Stimulated activated CD8-positive, alpha-beta memory T cell treated with anti-CD3 and anti-CD28 coated beads, Interleukin-4, amount 100 ng/mL, for 4 hours (primary cell): ENCODE measurements around the gene CDH4.

Experiments used
- DNase-seq, 2 donors: peaks; one replicate each; pipeline ENCODE4 v3.0.0-alpha.2; 2020; ENCODE audit warnings: low read depth in 2 of 2, low spot score in 1 of 2

Gene CDH4

GRCh38 chr20:61482901-61483300, 230.8 kb downstream of the CDH4 start:
- DNase-seq: no peak

GRCh38 chr20:61483336-61484067, 231.4 kb downstream of the CDH4 start:
- no peak for DNase-seq

GRCh38 chr20:61486198-61486597, 234.1 kb downstream of the CDH4 start:
- DNase-seq: no peak

DNA sequence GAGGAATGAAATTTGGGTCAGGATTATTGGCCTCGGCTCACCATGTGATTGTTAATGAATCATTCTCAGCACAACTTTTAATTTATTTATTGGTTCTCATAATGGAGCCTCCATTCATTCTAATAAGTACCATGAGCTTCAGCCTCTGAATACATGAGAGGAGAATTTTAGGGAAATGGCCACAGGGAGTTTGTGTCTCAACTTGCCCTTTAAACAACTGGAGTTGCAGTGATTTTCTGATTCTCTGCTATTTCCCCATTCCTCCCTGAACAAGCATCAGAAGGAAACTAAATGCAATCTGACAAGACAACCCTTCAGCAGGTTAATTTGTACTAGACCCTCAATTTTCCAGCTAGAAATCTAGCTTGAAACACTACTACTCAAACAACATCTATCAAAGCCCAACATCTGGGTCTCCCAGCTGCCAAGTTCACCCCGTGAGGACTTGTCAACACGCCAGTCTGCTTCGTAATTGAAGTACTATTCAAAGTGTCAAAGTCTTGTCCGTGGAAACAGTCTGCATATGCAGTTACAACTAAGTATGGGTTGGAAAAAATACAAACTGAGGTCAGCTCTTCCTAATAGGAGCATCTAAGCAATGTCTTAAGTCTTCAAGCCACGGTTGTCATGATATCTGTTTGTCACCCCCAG, 235.4 kb downstream of the CDH4 start:
- no peak for DNase-seq

GRCh38 chr20:61487997-61488371, 235.9 kb downstream of the CDH4 start:
- no peak for DNase-seq

DNA sequence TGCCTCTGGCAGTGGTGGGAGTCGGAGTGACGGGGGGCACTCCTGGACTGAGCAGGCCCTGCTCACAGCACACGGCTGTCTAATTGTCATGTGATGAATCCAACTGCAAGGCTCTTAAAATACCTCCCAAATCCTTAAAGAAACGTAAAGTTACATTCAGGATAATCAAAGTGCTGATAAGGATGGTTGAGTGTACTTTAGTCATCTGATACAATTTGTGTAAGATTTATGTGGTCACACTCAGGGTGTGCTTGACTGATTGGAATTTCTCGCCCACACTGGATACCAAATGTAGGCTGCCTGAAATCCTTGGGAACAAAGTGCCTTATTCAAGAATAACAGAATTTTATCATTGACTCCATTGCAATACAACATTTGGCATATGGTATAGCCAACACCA, 238.7 kb downstream of the CDH4 start:
- no peak for DNase-seq

GRCh38 chr20:61492065-61492464, 240.0 kb downstream of the CDH4 start:
- DNase-seq: no peak

DNA sequence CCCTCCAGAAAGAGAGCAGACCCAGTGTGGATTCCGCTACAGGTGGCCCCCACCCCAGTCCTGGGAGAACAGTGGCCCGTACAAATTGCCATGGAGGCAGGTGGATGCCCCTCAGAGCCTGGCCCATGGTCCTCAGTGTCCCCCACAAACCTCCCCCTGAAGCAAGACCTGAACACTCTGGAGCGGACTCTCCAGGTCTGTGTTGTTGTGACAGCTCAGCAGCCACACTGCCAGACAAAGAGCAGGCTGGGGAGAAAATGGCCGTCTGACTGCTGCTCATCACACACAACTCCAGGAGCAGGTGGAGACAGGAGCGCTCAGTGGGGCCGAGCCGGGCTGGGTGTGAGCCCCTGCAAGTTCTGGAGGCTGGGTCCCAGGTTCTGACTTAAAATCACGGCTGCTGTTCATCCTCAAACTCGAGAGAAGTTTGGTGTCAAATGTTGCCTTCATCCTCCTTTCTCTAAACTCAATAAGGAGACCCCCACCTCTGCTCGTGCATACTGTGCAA, 241.8 kb downstream of the CDH4 start:
- no peak for DNase-seq

DNA sequence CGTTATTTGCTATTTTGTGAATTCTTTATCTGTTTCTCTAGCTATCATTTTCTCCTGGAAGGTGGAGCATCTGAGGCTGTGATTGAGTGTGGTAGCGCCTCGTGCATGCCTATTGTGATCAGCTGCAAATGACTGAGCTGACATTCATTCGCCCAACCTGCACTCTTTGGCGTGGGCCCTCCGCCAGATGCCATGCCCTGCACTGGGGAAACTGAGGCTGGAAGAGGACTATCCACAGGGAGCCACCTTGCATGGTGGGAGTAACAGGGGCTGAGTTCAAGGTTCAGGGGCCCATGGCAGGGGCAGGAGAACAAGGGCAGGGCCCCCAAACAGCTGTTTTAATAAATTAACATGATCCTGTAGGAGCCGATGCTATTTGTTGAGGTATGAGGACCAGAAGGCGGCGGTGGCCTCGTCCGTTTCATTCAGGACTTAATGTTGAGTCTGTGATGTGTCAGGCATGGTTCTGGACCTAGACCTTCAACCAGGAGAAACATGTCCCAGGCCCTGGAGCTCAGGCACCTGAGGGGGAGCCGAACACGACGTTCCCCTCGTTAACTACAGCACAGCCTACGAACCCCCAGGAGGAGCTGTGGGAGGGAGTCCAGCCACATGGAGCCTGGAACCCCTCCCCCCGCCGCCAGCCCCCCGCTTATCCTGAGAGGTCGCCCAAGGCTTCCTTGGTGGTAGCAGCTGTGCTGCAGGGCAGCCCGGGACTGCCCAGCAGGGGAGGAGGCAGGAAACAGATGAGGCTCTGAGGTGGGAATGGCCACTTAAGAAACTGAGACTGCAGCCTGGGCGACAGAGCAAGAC, 242.9 kb downstream of the CDH4 start:
- DNase-seq: no peak

DNA sequence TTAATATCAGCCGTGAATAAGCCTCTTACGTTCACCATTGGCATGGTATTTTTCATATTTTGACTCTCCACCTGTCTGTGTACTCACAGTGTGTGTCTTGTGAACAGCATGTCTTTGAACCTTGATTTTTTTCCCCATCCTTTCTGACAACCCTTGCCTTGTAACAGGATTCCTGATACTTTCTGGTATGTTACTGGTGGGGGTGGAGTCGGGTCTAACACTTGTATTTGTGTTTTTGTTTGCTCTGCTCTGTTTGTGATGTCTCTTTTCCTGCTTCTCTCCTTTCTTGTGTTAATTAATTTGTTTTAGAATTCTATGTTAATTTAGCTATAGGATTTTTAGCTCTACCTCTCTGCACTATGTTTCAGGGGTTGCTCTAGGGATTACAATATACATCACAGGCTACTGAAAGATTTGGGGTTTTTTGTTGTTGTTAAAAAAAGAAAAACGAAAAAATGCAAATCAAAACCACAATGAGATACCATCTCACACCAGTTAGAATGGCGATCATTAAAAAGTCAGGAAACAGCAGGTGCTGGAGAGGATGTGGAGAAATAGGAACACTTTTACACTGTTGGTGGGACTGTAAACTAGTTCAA, 245.1 kb downstream of the CDH4 start:
- no peak for DNase-seq

GRCh38 chr20:61499859-61500554, 247.9 kb downstream of the CDH4 start:
- DNase-seq: no peak

DNA sequence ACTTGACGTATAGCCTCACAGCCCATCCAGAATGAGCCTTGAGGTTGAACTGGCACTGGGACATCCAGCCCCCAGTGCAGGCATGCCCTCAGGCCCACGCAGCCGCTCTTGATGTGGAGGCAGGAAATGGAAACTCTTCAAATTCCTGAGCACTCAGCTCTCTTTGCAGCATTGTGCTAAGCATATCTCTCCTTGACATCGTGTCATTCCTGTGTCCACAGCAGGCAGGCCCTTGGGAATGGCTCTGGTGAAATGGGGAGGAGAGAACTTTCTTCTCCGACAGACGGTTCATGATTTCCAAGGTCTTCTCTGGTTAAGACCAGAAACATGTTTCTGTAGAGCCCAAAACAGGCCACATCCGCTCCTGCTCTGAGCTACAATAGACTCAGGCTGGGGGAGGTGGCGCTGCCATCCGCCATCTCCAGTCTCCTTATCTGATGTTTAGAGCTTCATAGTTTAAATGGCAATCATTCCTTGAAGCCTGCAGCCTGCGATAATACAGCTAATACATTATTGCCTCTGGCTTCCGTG, 248.8 kb downstream of the CDH4 start:
- no peak for DNase-seq

DNA sequence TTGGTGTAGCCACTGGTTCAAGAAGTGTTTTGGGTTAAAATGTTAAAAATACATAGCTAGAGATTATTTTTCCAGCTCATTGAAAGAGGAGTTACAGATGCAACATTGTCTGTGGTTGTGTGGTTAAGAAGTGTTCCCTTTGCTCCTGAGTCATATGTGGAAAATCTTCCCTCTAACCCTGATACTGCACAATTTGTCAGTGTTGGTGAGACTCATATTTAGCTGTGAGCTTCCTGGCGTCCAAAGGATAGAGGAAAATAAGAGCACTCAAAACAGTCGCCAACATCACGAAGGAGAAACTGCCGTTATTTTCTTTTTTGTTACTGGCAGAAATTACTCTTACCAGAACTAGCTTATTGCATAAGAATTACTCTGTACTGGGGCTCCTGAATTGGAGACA, 250.4 kb downstream of the CDH4 start:
- DNase-seq: no peak

DNA sequence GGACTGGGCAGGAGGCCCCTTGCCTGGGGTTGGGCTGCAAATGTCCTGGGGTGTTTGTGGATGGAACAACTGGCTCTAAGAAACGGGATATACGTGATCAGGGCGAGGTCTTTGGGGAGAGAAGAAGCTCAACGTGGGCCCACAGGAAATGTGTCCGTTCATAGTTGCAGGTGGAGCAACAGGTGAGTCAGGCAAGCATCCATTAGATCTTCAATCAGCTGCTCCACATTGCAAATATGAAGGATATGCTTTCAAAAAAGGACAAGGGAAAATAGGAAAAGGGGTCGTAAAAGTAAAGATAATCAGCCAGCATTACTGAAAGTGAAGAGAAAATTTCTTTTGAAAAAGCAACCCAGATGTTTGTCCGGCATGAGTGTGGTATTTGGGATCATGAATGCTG, 251.0 kb downstream of the CDH4 start:
- no peak for DNase-seq

GRCh38 chr20:61505508-61505907, 253.4 kb downstream of the CDH4 start:
- DNase-seq: no peak

- DNase-seq: no peak
These were observed 255.7 kb downstream of the CDH4 start for GRCh38 chr20:61507778-61508177.

DNA sequence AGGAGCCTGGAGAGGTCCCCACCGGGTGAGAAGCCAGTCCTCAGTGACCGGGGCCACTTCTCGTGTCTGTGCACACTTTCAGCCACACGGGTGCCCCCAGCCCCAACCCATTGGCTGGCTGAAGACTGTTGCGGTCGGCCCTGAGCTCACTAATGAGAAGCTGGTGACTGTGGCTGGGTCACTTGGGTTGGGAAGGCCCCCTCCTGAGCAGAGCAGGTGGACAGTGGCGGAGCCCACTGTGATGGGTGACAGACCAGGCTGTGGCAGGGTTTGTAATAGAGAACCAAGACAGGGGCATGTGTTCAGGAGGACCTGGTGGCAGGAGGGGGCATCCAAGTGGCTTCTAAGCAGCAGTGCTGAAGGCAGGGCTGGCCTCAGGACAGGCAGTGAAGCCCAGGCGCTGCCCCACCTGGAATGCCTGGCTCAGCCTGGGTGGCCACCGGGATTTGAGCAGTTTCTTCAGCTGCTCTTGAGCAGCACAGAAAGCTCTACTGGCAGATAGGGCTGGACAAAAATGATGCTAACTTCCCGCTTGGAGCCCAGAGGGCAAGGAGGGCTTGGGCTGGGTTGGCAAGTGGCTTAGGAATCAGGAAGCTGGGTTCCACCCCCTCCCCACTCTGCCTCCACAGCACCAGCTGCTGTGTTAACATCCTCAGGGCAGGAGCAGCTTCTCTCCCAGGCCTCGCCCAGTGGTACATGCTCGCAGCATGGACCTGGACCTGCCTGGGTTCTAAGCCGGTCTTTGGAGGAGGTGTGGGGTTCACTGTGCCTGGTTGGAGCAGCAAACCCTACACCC, 256.4 kb downstream of the CDH4 start:
- DNase-seq: no peak

GRCh38 chr20:61510778-61511330, 258.8 kb downstream of the CDH4 start:
- no peak for DNase-seq

- DNase-seq: no peak
These were observed 260.4 kb downstream of the CDH4 start for GRCh38 chr20:61512475-61512874.
